Duodenal mucosa (tissue), 2 donors: ENCODE data around the gene USP34.
A peak's percentile ranks its signal among the peaks of the same experiment; 100 is the strongest.
"Not testable (repeated sequence)": the region's sequence is repeated elsewhere in the genome, so short reads cannot be mapped to it uniquely, and the experiment has no call there.

Experiments used
- H3K27ac ChIP-seq: one replicate; pipeline ENCODE4 v1.7.0; 2013; ENCODE audit warnings: low read depth, low read length
- H3K27me3 ChIP-seq, 2 donors: one replicate each; pipeline ENCODE4 v1.7.0; 2013; ENCODE audit warnings: low read length in 2 of 2, control low read depth in 1 of 2; ENCODE audit not compliant: insufficient read depth in 2 of 2, control insufficient read depth in 1 of 2
- H3K36me3 ChIP-seq, 2 donors: one replicate each; pipeline ENCODE4 v1.7.0; 2013; ENCODE audit warnings: low read length in 2 of 2, control low read depth in 1 of 2; ENCODE audit not compliant: insufficient read depth in 2 of 2, control insufficient read depth in 1 of 2
- H3K4me1 ChIP-seq, 2 donors: one replicate each; pipeline ENCODE4 v1.7.0; 2013; ENCODE audit warnings: low read length in 2 of 2, control low read depth in 1 of 2; ENCODE audit not compliant: insufficient read depth in 2 of 2, control insufficient read depth in 1 of 2
- H3K4me3 ChIP-seq, 2 donors: one replicate each; pipeline ENCODE4 v1.7.0; 2013; ENCODE audit warnings: low read length in 2 of 2, low read depth in 1 of 2
- H3K9ac ChIP-seq, 2 donors: one replicate each; pipeline ENCODE4 v1.7.0; 2013; ENCODE audit warnings: low read length in 2 of 2, low read depth in 1 of 2
- H3K9me3 ChIP-seq, 2 donors: one replicate each; pipeline ENCODE4 v1.7.0; 2013; ENCODE audit warnings: low read length in 2 of 2, control low read depth in 1 of 2; ENCODE audit not compliant: control insufficient read depth in 1 of 2

The USP34 gene

GRCh38 chr2:61149074-61149473 is 321.8 kb downstream of the USP34 start:
- H3K9me3 ChIP-seq, result no peaks in the 10 kb centered on the region
- H3K27me3 ChIP-seq, result no peaks in the 10 kb centered on the region
- H3K27ac ChIP-seq, result no peak overlapping the region
- peaks cover 0 to 3% of the 10 kb centered on the region in 2 donors for H3K4me1 ChIP-seq
- peaks cover 0 to 3% of the 10 kb centered on the region in 2 donors for H3K36me3 ChIP-seq
- no peak overlapping the region for H3K4me3 ChIP-seq
- H3K9ac ChIP-seq, result no peak overlapping the region

GRCh38 chr2:61148091-61148490 is 322.8 kb downstream of the USP34 start:
- not testable (repeated sequence) for H3K36me3 ChIP-seq, H3K4me1 ChIP-seq, H3K4me3 ChIP-seq, H3K27ac ChIP-seq, H3K9ac ChIP-seq, H3K27me3 ChIP-seq, H3K9me3 ChIP-seq

GRCh38 chr2:61145990-61146389 is 324.9 kb downstream of the USP34 start:
- Histone ChIP-seq H3K4me3 (peak overlapping the region in 1 of 2 donors; percentile 69), H3K9ac (no peak overlapping the region), H3K27ac (no peak overlapping the region), H3K9me3 (no peaks in the 10 kb centered on the region), H3K36me3 (peaks cover 0 to 3% of the 10 kb centered on the region in 2 donors), H3K4me1 (peaks cover 0 to 3% of the 10 kb centered on the region in 2 donors), H3K27me3 (no peaks in the 10 kb centered on the region)

- H3K27me3 ChIP-seq, result no peaks in the 10 kb centered on the region
- peak overlapping the region; percentile 69 to 83 for H3K4me3 ChIP-seq
- H3K9me3 ChIP-seq, result no peaks in the 10 kb centered on the region
- H3K36me3 ChIP-seq, result peaks cover 0 to 3% of the 10 kb centered on the region in 2 donors
- peak overlapping the region; percentile 41 to 86 for H3K9ac ChIP-seq
- peaks cover 0 to 3% of the 10 kb centered on the region in 2 donors for H3K4me1 ChIP-seq
- peak overlapping the region; percentile 66 for H3K27ac ChIP-seq
Measured at GRCh38 chr2:61144697-61145268, 326.1 kb downstream of the USP34 start.

GRCh38 chr2:61141151-61141550 is 329.7 kb downstream of the USP34 start:
- H3K9ac ChIP-seq, result no peak overlapping the region
- no peaks in the 10 kb centered on the region for H3K36me3 ChIP-seq
- H3K27me3 ChIP-seq, result no peaks in the 10 kb centered on the region
- peaks cover 0 to 3% of the 10 kb centered on the region in 2 donors for H3K4me1 ChIP-seq
- H3K27ac ChIP-seq, result no peak overlapping the region
- H3K9me3 ChIP-seq, result no peaks in the 10 kb centered on the region
- H3K4me3 ChIP-seq, result no peak overlapping the region

GRCh38 chr2:61138859-61139258 is 332.0 kb downstream of the USP34 start:
- Histone ChIP-seq H3K36me3 (no peaks in the 10 kb centered on the region), H3K9ac (no peak overlapping the region), H3K9me3 (no peaks in the 10 kb centered on the region), H3K4me1 (peaks cover 0 to 4% of the 10 kb centered on the region in 2 donors), H3K4me3 (no peak overlapping the region), H3K27me3 (no peaks in the 10 kb centered on the region), H3K27ac (no peak overlapping the region)
